SK-N-MC (cell line): ENCODE results near the gene AATK.

ENCODE experiments used
- EZH2 ChIP-seq: fragments of 200-600 bp; sonication (generic); IDR thresholded peaks from one replicate; pipeline ENCODE4 v1.6.1; 2017; ENCODE audit warnings: antibody characterized with exemption
- FOXP2 ChIP-seq: optimal IDR thresholded peaks from 2 replicates; pipeline ENCODE3; 2011; ENCODE audit warnings: mild to moderate bottlenecking, moderate library complexity; ENCODE audit not compliant: insufficient read depth; ENCODE audit errors: extremely low read length, control extremely low read depth
- POLR2AphosphoS5 ChIP-seq: IDR thresholded peaks from 2 replicates; pipeline ENCODE4 v1.6.1; 2012; ENCODE audit warnings: mild to moderate bottlenecking, low read depth, low read length, borderline replicate concordance

DNA sequence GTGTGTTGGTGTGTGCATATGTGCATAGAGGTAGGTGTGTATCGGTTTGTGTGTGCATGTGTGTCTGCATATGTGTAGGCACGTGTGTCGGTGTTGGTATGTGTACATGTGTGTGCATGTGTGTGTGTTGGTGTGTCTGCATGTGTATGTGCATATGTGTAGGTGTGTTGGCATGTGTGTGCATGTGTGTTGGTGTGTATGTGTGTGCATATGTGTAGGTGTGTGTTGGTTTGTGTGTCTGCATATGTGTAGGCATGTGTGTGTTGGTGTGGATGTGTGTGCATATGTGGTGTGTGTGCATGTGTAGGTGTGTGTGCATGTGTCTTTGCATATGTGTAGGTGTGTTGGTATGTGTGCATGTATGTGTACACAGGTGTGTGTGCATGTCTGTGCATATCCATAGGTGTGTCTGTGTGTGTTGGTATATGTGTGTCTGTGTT is 3.9 kb upstream of the AATK start:
- TF ChIP-seq EZH2 (no peak), POLR2AphosphoS5 (no peak), FOXP2 (no peak)
